Renal cortical epithelial cell (primary cell): ENCODE data around the gene TAF8. TPM values are rescaled to one million over a fixed set of nuclear protein-coding genes. Genes with fewer than 3 reads are reported as not detected.
A peak's percentile ranks its signal among the peaks of the same experiment; 100 is the strongest.

ENCODE experiments used
- DNase-seq: peaks from one replicate; pipeline ENCODE4 v3.0.0-alpha.2; 2011; ENCODE audit warnings: low read depth
- total RNA-seq: library from RNA; depleted of rRNA; stranded (reverse); fragments of >200 nt; gene quantifications from 2 replicates; pipeline ENCODE4 v1.2.3, GENCODE V29; 2014

TAF8 gene
- total RNA-seq, 1 donor from 2014 or later, result 20.3 TPM

- peak; percentile 79 for DNase-seq
Observed at GRCh38 chr6:42099340-42100028, 49.2 kb downstream of the TAF8 start.

GRCh38 chr6:42100029-42100901 is 49.9 kb downstream of the TAF8 start:
- DNase-seq, result peak; percentile 73

- peak; percentile 38 for DNase-seq
Observed at GRCh38 chr6:42101186-42101657, 50.9 kb downstream of the TAF8 start.

GRCh38 chr6:42103216-42103615 is 52.9 kb downstream of the TAF8 start:
- no peak for DNase-seq

GRCh38 chr6:42103753-42104094 is 53.4 kb downstream of the TAF8 start:
- DNase-seq, result no peak

GRCh38 chr6:42104095-42104803 is 53.9 kb downstream of the TAF8 start:
- DNase-seq, result peak; percentile 40

- no peak for DNase-seq
Observed at GRCh38 chr6:42104804-42105125, 54.4 kb downstream of the TAF8 start.

- no peak for DNase-seq
Observed at GRCh38 chr6:42105156-42105648, 54.9 kb downstream of the TAF8 start.

- no peak for DNase-seq
Observed at GRCh38 chr6:42105709-42106108, 55.4 kb downstream of the TAF8 start.

- DNase-seq, result no peak
Observed at GRCh38 chr6:42106112-42107023, 56.0 kb downstream of the TAF8 start.

- DNase-seq, result no peak
Observed at GRCh38 chr6:42108071-42108470, 57.7 kb downstream of the TAF8 start.

GRCh38 chr6:42110683-42111082 is 60.4 kb downstream of the TAF8 start:
- no peak for DNase-seq

GRCh38 chr6:42112351-42112750 is 62.0 kb downstream of the TAF8 start:
- DNase-seq, result no peak

GRCh38 chr6:42113936-42114636 is 63.8 kb downstream of the TAF8 start:
- peak; percentile 99 for DNase-seq

GRCh38 chr6:42117843-42118161 is 67.5 kb downstream of the TAF8 start:
- DNase-seq, result no peak

GRCh38 chr6:42118162-42119001 is 68.1 kb downstream of the TAF8 start:
- peak; percentile 86 for DNase-seq

- peak; percentile 91 for DNase-seq
Observed at GRCh38 chr6:42120895-42121865, 70.9 kb downstream of the TAF8 start.

GRCh38 chr6:42123379-42124103 is 73.2 kb downstream of the TAF8 start:
- DNase-seq, result no peak
